Keratinocyte (primary cell): ENCODE results near the gene DPH7. TPM values are rescaled to one million over a fixed set of nuclear protein-coding genes. Genes with fewer than 3 reads are reported as not detected.

ENCODE experiments used
- DNase-seq: peaks from one replicate; pipeline ENCODE4 v3.0.0-alpha.2; 2011; ENCODE audit warnings: low read depth, missing footprints, low spot score
- FAIRE-seq: peaks from 2 replicates; lab custom pipeline; 2011; peaks lifted over from hg19 to GRCh38; lab: Jason Lieb, UNC
- H2AFZ ChIP-seq: 2 replicates; pipeline ENCODE4 v1.6.0; 2012; ENCODE audit warnings: low read length, control low read depth, inconsistent platforms; ENCODE audit not compliant: control insufficient read depth
- H3K27ac ChIP-seq: 2 replicates; pipeline ENCODE4 v1.5.1; 2011; ENCODE audit warnings: low read length; ENCODE audit not compliant: control insufficient read depth, insufficient read depth
- H3K27me3 ChIP-seq: 3 replicates; pipeline ENCODE4 v1.6.0; 2011; ENCODE audit warnings: low read length; ENCODE audit not compliant: control insufficient read depth, insufficient read depth; ENCODE audit errors: extremely low read depth
- H3K36me3 ChIP-seq, 2 experiments: 2 replicates in 1 of 2; 3 replicates in 1 of 2; pipeline ENCODE4 v1.5.1; 2011; ENCODE audit warnings: low read length in 2 of 2, mild to moderate bottlenecking in 1 of 2; ENCODE audit not compliant: control insufficient read depth in 2 of 2, insufficient read depth in 2 of 2; ENCODE audit errors: extremely low read depth in 1 of 2
- H3K4me1 ChIP-seq: 3 replicates; pipeline ENCODE4 v1.5.1; 2011; ENCODE audit warnings: low read length; ENCODE audit not compliant: control insufficient read depth, insufficient read depth; ENCODE audit errors: extremely low read depth
- H3K4me2 ChIP-seq: 3 replicates; pipeline ENCODE4 v1.6.0; 2011; ENCODE audit warnings: low read depth, low read length; ENCODE audit not compliant: control insufficient read depth, insufficient read depth; ENCODE audit errors: extremely low read depth
- H3K4me3 ChIP-seq, 3 experiments: fragments of 200-600 bp in 1 of 3; sonication (generic) in 1 of 3; 2 replicates in 2 of 3; 3 replicates in 1 of 3; pipeline ENCODE4 v1.5.1; 2011 to 2016; ENCODE audit warnings: low read length in 3 of 3, mild to moderate bottlenecking in 3 of 3, control low read depth in 2 of 3, inconsistent platforms in 1 of 3, low read depth in 1 of 3, mixed read lengths in 1 of 3, mixed run types in 1 of 3, moderate library complexity in 1 of 3; ENCODE audit not compliant: control insufficient read depth in 2 of 3, insufficient read depth in 2 of 3; ENCODE audit errors: extremely low read depth in 1 of 3
- H3K79me2 ChIP-seq: 2 replicates; pipeline ENCODE4 v1.6.0; 2012; ENCODE audit warnings: low read length; ENCODE audit not compliant: control insufficient read depth, insufficient read depth
- H3K9ac ChIP-seq: 3 replicates; pipeline ENCODE4 v1.6.0; 2011; ENCODE audit warnings: low read length; ENCODE audit not compliant: control insufficient read depth, insufficient read depth; ENCODE audit errors: extremely low read depth
- H3K9me1 ChIP-seq: 3 replicates; pipeline ENCODE4 v1.6.0; 2011; ENCODE audit warnings: low read length; ENCODE audit not compliant: control insufficient read depth, insufficient read depth; ENCODE audit errors: extremely low read depth
- H3K9me3 ChIP-seq: 2 replicates; pipeline ENCODE4 v1.5.1; 2012; ENCODE audit warnings: low read depth, low read length; ENCODE audit not compliant: control insufficient read depth
- H4K20me1 ChIP-seq: 3 replicates; pipeline ENCODE4 v1.6.0; 2011; ENCODE audit warnings: low read length; ENCODE audit not compliant: control insufficient read depth, insufficient read depth; ENCODE audit errors: extremely low read depth
- CTCF ChIP-seq, 3 experiments: IDR thresholded peaks in 1 of 3; conservative IDR thresholded peaks in 1 of 3; optimal IDR thresholded peaks in 1 of 3; 2 replicates in 2 of 3; 3 replicates in 1 of 3; pipeline versions ENCODE3 to v1.5.1; 2011; ENCODE audit warnings: low read length in 3 of 3, mild to moderate bottlenecking in 3 of 3, moderate library complexity in 2 of 3, control low read depth in 1 of 3, inconsistent platforms in 1 of 3; ENCODE audit not compliant: insufficient read depth in 2 of 3; ENCODE audit errors: extremely low read depth in 1 of 3
- EZH2 ChIP-seq: IDR thresholded peaks from one replicate; pipeline ENCODE4 v1.6.1; 2012; ENCODE audit warnings: inconsistent platforms, mild to moderate bottlenecking, low read length, moderate library complexity
- dilution Hi-C: fragments of 300-500 bp; cut with MboI; formaldehyde crosslinking; loops from one replicate; pipeline ENCODE4 v1.7.0; 2020; ENCODE audit warnings: low sequenced_read_pairs; ENCODE audit not compliant: extremely low pct_ligation_motif_present
- polyA plus RNA-seq, 5 experiments: library from polyadenylated mRNA; depleted of rRNA in 3 of 5; stranded (reverse) in 3 of 5; stranded (forward) in 1 of 5; unstranded in 1 of 5; fragments of >200 nt; gene quantifications; 1 replicate in 1 of 5; 2 replicates in 3 of 5; 3 replicates in 1 of 5; pipeline versions ENCODE4 v1.2.1 to v1.2.3, GENCODE V29; 2011 to 2012; ENCODE audit warnings: missing spikeins in 2 of 5, low read depth in 1 of 5, low replicate concordance in 1 of 5

The DPH7 gene
- polyA plus RNA-seq, 1 donor (not counting 4 experiments of a cell fraction or from before 2014, with no cell fraction given) = 25.3 TPM

- TF ChIP-seq EZH2 = no peak
- no peak for TF ChIP-seq CTCF (optimal IDR thresholded peaks at IDR 0.05 in 1 of 3, IDR thresholded peaks at IDR 0.05 in 1 of 3, conservative IDR thresholded peaks at IDR 0.05 in 1 of 3; ENCODE audit: extremely low read depth in 1 of 3, insufficient read depth in 2 of 3, low read length in 3 of 3)
- peaks cover 26% of the 10 kb centered on the region for H3K4me1 ChIP-seq
These were observed 41.9 kb upstream of the DPH7 start for GRCh38 chr9:137620581-137620980.

GRCh38 chr9:137620048-137620405, 41.3 kb upstream of the DPH7 start:
- dilution Hi-C loops = no loop called here

More at GRCh38 chr9:137620581-137620980, 41.9 kb upstream of the DPH7 start:
- Histone ChIP-seq H3K4me3 (peak overlapping the region in 1 of 3 experiments; percentile 19), H3K27ac (no peak overlapping the region), H3K27me3 (no peaks in the 10 kb centered on the region), H3K79me2 (peaks cover 84% of the 10 kb centered on the region), H3K9ac (no peak overlapping the region), H3K4me2 (peak overlapping the region; percentile 100), H2AFZ (no peak overlapping the region), H4K20me1 (peaks cover 3% of the 10 kb centered on the region), H3K9me3 (no peaks in the 10 kb centered on the region), H3K9me1 (no peaks in the 10 kb centered on the region), H3K36me3 (peaks cover 5 to 11% of the 10 kb centered on the region in 2 experiments)
- FAIRE-seq (no peak), DNase-seq (no peak)
- dilution Hi-C loops = no loop called here

More at GRCh38 chr9:137620048-137620405, 41.3 kb upstream of the DPH7 start:
- peaks cover 26% of the 10 kb centered on the region for H3K4me1 ChIP-seq
- peak overlapping the region; percentile 76 to 98 (median 97) for H3K4me3 ChIP-seq
- peak overlapping the region; percentile 88 for H3K9ac ChIP-seq
- H3K36me3 ChIP-seq = peaks cover 9 to 16% of the 10 kb centered on the region in 2 experiments
- peaks cover 3% of the 10 kb centered on the region for H4K20me1 ChIP-seq
- TF ChIP-seq CTCF (optimal IDR thresholded peaks at IDR 0.05 in 1 of 3, IDR thresholded peaks at IDR 0.05 in 1 of 3, conservative IDR thresholded peaks at IDR 0.05 in 1 of 3; ENCODE audit: extremely low read depth in 1 of 3, insufficient read depth in 2 of 3, low read length in 3 of 3) (no peak), EZH2 (no peak)
- DNase-seq (no peak), FAIRE-seq (no peak)
- no peaks in the 10 kb centered on the region for H3K9me3 ChIP-seq
- no peaks in the 10 kb centered on the region for H3K9me1 ChIP-seq
- no peaks in the 10 kb centered on the region for H3K27me3 ChIP-seq
- H3K4me2 ChIP-seq = peak overlapping the region; percentile 100
- H3K27ac ChIP-seq = peak overlapping the region; percentile 70
- no peak overlapping the region for H2AFZ ChIP-seq
- peaks cover 81% of the 10 kb centered on the region for H3K79me2 ChIP-seq
